ENCODE data around the gene TEKT5.

TEKT5 gene

DNA sequence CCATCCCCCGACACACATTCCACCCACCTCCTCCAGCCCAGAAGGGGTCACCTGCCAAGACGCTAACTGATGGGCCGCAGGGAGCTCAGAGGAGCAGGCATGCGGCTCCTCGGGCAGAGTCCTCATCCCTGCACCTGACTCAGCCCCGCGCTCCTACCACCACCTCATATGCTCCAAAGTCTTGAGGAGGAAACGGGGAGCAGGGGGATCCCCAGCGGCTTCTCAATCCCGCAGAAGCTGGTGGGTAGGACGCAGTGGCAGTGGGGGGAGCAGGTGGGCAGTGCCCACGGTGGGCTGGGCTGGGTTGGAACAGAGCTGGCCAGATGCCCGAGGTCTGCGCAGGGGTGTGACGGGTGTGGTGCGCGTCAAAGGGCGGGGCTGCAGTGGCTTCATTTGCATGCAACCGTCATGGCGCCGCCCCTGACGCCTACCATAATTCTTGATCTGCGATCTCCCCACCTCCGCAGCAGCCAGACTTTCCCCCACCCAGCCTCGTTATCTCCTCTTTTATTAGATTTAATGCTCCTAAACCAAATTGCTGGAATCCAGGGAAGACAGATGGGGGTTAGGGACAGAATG is 75.4 kb downstream of the TEKT5 start:
- H3K4me3 ChIP-seq (replicated peaks; ENCODE audit: insufficient read depth, low read length), result no peak overlapping the region
- peaks cover 2% of the 10 kb centered on the region for H3K27me3 ChIP-seq (ENCODE audit: insufficient read depth, poor library complexity, severe bottlenecking)
- H3K27ac ChIP-seq (replicated peaks), result no peak overlapping the region
- no peak for TF ChIP-seq GABPA (IDR thresholded peaks at IDR 0.05; ENCODE audit: low read depth)
- TF ChIP-seq, protein P1, sequence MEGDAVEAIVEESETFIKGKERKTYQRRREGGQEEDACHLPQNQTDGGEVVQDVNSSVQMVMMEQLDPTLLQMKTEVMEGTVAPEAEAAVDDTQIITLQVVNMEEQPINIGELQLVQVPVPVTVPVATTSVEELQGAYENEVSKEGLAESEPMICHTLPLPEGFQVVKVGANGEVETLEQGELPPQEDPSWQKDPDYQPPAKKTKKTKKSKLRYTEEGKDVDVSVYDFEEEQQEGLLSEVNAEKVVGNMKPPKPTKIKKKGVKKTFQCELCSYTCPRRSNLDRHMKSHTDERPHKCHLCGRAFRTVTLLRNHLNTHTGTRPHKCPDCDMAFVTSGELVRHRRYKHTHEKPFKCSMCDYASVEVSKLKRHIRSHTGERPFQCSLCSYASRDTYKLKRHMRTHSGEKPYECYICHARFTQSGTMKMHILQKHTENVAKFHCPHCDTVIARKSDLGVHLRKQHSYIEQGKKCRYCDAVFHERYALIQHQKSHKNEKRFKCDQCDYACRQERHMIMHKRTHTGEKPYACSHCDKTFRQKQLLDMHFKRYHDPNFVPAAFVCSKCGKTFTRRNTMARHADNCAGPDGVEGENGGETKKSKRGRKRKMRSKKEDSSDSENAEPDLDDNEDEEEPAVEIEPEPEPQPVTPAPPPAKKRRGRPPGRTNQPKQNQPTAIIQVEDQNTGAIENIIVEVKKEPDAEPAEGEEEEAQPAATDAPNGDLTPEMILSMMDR (IDR thresholded peaks at IDR 0.05; ENCODE audit: insufficient read depth, low read length), result no peak
- TF ChIP-seq, protein P2, sequence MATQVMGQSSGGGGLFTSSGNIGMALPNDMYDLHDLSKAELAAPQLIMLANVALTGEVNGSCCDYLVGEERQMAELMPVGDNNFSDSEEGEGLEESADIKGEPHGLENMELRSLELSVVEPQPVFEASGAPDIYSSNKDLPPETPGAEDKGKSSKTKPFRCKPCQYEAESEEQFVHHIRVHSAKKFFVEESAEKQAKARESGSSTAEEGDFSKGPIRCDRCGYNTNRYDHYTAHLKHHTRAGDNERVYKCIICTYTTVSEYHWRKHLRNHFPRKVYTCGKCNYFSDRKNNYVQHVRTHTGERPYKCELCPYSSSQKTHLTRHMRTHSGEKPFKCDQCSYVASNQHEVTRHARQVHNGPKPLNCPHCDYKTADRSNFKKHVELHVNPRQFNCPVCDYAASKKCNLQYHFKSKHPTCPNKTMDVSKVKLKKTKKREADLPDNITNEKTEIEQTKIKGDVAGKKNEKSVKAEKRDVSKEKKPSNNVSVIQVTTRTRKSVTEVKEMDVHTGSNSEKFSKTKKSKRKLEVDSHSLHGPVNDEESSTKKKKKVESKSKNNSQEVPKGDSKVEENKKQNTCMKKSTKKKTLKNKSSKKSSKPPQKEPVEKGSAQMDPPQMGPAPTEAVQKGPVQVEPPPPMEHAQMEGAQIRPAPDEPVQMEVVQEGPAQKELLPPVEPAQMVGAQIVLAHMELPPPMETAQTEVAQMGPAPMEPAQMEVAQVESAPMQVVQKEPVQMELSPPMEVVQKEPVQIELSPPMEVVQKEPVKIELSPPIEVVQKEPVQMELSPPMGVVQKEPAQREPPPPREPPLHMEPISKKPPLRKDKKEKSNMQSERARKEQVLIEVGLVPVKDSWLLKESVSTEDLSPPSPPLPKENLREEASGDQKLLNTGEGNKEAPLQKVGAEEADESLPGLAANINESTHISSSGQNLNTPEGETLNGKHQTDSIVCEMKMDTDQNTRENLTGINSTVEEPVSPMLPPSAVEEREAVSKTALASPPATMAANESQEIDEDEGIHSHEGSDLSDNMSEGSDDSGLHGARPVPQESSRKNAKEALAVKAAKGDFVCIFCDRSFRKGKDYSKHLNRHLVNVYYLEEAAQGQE (IDR thresholded peaks at IDR 0.05; ENCODE audit: insufficient replicate concordance, low read depth), result no peak
- TF ChIP-seq SPI1 (IDR thresholded peaks at IDR 0.05; ENCODE audit: borderline replicate concordance, low read depth), result no peak
- no peak for TF ChIP-seq POLR2AphosphoS5 (IDR thresholded peaks at IDR 0.05; ENCODE audit: low read depth)
- no peak for DNase-seq (ENCODE audit: low read depth in 1 of 2, low spot score in 1 of 2)

DNA sequence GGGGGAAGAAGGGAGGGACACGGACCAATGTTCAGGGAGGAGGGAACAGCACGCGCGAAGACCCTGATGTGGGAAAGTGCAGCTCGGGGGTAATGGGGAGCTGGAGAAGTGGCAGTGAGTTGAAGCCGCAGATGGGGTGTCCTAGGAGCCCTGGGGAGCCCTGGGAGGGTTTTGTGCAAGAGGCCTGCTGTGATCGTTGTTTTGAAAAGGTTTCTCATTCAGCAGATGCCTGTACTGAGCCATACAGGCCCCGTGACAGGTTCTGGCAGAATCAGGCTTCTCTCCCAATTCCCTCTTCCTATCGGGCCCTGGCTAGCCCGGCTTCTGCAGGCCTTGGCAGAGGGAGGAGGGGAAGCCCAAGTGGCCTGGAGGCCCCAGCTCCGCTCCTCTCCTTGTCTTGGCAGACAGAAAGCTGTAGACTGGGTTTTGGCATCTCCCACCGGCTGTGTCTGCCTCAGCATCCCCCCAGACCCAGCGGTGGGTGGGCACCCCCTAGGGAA is 76.0 kb downstream of the TEKT5 start:
- no peak overlapping the region for H3K27ac ChIP-seq (replicated peaks)
- TF ChIP-seq, protein P1 (IDR thresholded peaks at IDR 0.05; ENCODE audit: insufficient read depth, low read length), result no peak
- TF ChIP-seq, protein P2 (IDR thresholded peaks at IDR 0.05; ENCODE audit: insufficient replicate concordance, low read depth), result no peak
- no peak for TF ChIP-seq SPI1 (IDR thresholded peaks at IDR 0.05; ENCODE audit: borderline replicate concordance, low read depth)
- TF ChIP-seq GABPA (IDR thresholded peaks at IDR 0.05; ENCODE audit: low read depth), result no peak
- TF ChIP-seq POLR2AphosphoS5 (IDR thresholded peaks at IDR 0.05; ENCODE audit: low read depth), result no peak
- no peak overlapping the region for H3K4me3 ChIP-seq (replicated peaks; ENCODE audit: insufficient read depth, low read length)
- no peak for DNase-seq (ENCODE audit: low read depth in 1 of 2, low spot score in 1 of 2)
- peaks cover 2% of the 10 kb centered on the region for H3K27me3 ChIP-seq (ENCODE audit: insufficient read depth, poor library complexity, severe bottlenecking)

DNA sequence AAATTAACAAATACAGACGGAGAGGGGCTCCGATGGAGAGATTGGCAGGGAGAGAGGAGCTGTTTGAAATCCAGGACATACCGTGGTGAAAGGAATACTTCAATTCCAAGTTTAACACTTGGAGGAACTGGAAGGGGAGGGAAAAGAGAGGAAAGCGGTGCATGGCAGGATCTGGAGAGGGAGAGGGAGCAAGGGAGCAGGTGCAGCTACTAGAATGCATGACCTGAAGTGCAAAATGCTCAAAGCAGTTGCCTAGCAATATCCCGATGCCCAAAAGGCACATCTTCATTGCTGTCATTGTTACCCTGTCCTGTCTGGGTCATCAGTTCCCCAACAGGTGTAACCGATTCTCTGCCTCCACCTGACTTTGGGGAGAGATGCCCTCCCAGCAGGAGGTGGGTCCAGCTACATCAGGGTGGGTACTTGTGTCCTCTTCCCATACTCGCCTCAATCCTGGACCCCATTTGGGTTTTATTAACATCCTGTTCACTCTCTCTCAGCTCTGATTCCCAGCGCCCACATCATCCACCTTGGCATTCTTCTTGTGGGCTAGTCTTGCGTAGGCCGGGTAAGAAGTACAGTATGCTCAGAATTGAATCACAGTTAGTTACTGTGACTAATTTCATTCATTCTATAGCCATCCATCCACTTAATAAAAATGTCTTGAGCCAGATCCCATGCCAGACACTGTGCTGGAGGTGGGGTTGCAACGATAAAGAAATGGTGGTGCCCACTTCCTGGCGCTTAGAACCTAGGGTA is 76.9 kb downstream of the TEKT5 start:
- TF ChIP-seq SPI1 (IDR thresholded peaks at IDR 0.05; ENCODE audit: borderline replicate concordance, low read depth), result no peak
- no peak for TF ChIP-seq POLR2AphosphoS5 (IDR thresholded peaks at IDR 0.05; ENCODE audit: low read depth)
- TF ChIP-seq, protein P2 (IDR thresholded peaks at IDR 0.05; ENCODE audit: insufficient replicate concordance, low read depth), result no peak
- no peak for TF ChIP-seq GABPA (IDR thresholded peaks at IDR 0.05; ENCODE audit: low read depth)
- TF ChIP-seq, protein P1 (IDR thresholded peaks at IDR 0.05; ENCODE audit: insufficient read depth, low read length), result no peak
- Histone ChIP-seq H3K27ac (replicated peaks) (no peak overlapping the region), H3K4me3 (replicated peaks; ENCODE audit: insufficient read depth, low read length) (no peak overlapping the region), H3K27me3 (ENCODE audit: insufficient read depth, poor library complexity, severe bottlenecking) (peaks cover 2% of the 10 kb centered on the region)
- DNase-seq (ENCODE audit: low read depth in 1 of 2, low spot score in 1 of 2), result no peak
